Aorta (tissue), 5 donors: ENCODE measurements around the gene ARIH2. TPM values are rescaled to one million over a fixed set of nuclear protein-coding genes. Genes with fewer than 3 reads are reported as not detected.

Experiments used
- ATAC-seq: fragments of 200-7000 bp; cut with Tn5 transposase; one replicate; pipeline ENCODE4 v1.9.1; 2022; ENCODE audit warnings: moderate library complexity; ENCODE audit not compliant: low FRiP score
- DNase-seq, 2 donors: peaks; one replicate each; pipeline ENCODE4 v3.0.0-alpha.2; 2020
- H3K27ac ChIP-seq, 2 donors: one replicate each; pipeline ENCODE4 v1.5.1; 2013; ENCODE audit warnings: low read length in 2 of 2, mild to moderate bottlenecking in 2 of 2, moderate library complexity in 2 of 2, control low read depth in 1 of 2, inconsistent platforms in 1 of 2, low read depth in 1 of 2
- H3K27me3 ChIP-seq, 2 donors: one replicate each; pipeline ENCODE4 v1.6.1; 2013; ENCODE audit warnings: control low read depth in 1 of 2, low read length in 1 of 2, mild to moderate bottlenecking in 1 of 2, moderate library complexity in 1 of 2; ENCODE audit not compliant: insufficient read depth in 2 of 2, control insufficient read depth in 1 of 2
- H3K36me3 ChIP-seq, 2 donors: one replicate each; pipeline ENCODE4 v1.6.1; 2013; ENCODE audit warnings: control low read depth in 1 of 2, low read length in 1 of 2, mild to moderate bottlenecking in 1 of 2; ENCODE audit not compliant: insufficient read depth in 2 of 2, control insufficient read depth in 1 of 2
- H3K4me1 ChIP-seq, 2 donors: one replicate each; pipeline ENCODE4 v1.6.1; 2013; ENCODE audit warnings: low read length in 2 of 2, control low read depth in 1 of 2, mild to moderate bottlenecking in 1 of 2, moderate library complexity in 1 of 2; ENCODE audit not compliant: insufficient read depth in 2 of 2, control insufficient read depth in 1 of 2
- H3K4me3 ChIP-seq, 2 donors: one replicate each; pipeline ENCODE4 v1.5.1; 2013; ENCODE audit warnings: low read length in 2 of 2, control low read depth in 1 of 2, mild to moderate bottlenecking in 1 of 2
- H3K9me3 ChIP-seq: one replicate; pipeline ENCODE4 v1.6.1; 2013; ENCODE audit warnings: mild to moderate bottlenecking, low read length; ENCODE audit not compliant: control insufficient read depth
- WGBS, 2 donors: extraction: QIAGEN DNeasy Blood & Tissue Kit; methylation state at CpG; one replicate each; pipeline ENCODE4 v1.1.7; 2013; 5-methylcytosine and 5-hydroxymethylcytosine counted together
- intact Hi-C, 2 donors: fragments of 100-400 bp; cut with DNase I; formaldehyde crosslinking; loops; one replicate each; pipeline versions ENCODE4 v1.14.2 to v1.15.0; 2022
- polyA plus RNA-seq, 2 donors: library from polyadenylated mRNA; stranded (reverse); fragments of 200-250 nt; gene quantifications; one replicate each; pipeline ENCODE4 v1.2.3, GENCODE V29; 2013
- total RNA-seq, 2 donors: library from RNA; stranded (reverse); fragmentation: NEBNext Ultra II Directional; extraction: Animal tissue kit (Norgen Biotek cat#: 25700); gene quantifications; one replicate each; pipeline ENCODE4 v1.2.1, GENCODE V29; 2021
- donor health status: healthy with polysubstance abuse.
- donor health status: Bipolar disorder and iron deficiency.
- donor health status: DM: no; HTN: no; CAD: no.
- donor health status: DM: no; HTN: no; CAD: no.
- donor health status: DM: yes; HTN: yes; CAD: no.

The ARIH2 gene
- total and polyA plus RNA-seq, 4 donors, result 50.0 to 89.4 (median 67.9) TPM

DNA sequence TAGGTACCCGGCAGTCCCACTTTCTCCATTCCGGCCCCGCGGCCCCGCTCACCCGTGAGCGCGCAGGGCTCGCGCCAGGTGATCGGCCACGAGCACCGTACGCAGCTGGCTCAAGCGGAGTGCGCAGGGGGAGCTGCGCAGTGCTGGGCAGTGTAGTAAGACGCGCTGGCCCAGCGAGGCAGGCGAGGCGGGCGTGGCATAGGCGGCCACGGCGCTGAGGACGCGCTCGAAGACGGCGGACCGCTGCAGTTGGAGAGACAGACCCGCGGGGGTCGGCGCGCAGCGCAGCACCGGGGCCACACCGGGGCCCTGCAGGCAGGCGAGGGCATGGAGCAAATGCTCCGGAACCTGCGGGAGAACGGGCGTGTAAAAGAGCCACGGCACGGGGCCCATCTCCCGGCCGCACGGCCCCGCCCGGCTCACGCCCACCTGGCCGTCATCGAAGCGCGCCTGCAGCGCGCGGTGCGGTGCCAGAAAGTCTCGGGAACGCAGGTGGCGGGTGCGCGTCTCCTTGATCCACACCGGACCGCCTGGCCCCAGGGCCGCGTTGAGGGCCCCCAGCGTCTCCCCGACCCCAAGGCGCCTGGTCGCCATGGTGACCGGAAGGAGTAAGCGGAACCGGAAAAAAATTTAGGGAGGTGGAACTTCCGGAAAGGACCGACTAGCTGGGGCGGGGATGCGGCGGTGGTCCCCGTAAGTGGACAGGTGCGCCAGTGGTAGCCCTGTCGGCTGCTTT, 99.5 kb downstream of the ARIH2 start, which contains the start of gene DALRD3:
DALRD3 (minus strand) TSS at position 610 of the 736 bp plus-strand sequence; CDS start at position 594, 16 bp downstream.
- ATAC-seq (no peak), DNase-seq (peak; percentile 76 to 90)
- no peaks in the 10 kb centered on the region for H3K9me3 ChIP-seq
- H3K4me1 ChIP-seq, result no peaks in the 10 kb centered on the region
- intact Hi-C loops, result no loop called here
- peak within 1 kb of the TSS; percentile 73 to 74 for H3K4me3 ChIP-seq
- peak within 1 kb of the TSS in 1 of 2 donors; percentile 43 for H3K27ac ChIP-seq
- WGBS, 2 donors, result 0% methylated on average over 76 to 85 of the region's 85 CpGs
- peaks cover 0 to 4% of the 10 kb centered on the region in 2 donors for H3K36me3 ChIP-seq
- peaks cover 0 to 1% of the 10 kb centered on the region in 2 donors for H3K27me3 ChIP-seq

DNA sequence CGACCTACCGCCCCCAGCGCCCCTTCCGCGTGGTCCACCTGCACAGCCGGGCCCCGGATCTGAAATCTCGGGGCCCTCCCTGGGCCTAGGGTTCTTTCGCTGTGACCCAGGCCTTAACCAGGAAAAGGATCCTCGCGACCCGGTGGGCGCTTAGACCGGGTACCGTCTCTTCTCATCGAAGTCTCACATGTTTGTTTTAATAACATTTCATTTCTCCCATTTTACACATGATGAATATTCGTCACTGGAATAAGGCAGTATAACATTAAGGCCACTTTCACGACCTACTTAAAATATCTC, 100.0 kb downstream of the ARIH2 start:
- WGBS, 2 donors, result 2% methylated on average over 16 to 18 of the region's 18 CpGs
- Histone ChIP-seq H3K36me3 (peaks cover 0 to 4% of the 10 kb centered on the region in 2 donors), H3K4me1 (no peaks in the 10 kb centered on the region), H3K4me3 (peak overlapping the region; percentile 73 to 74), H3K9me3 (no peaks in the 10 kb centered on the region), H3K27ac (peak overlapping the region in 1 of 2 donors; percentile 41), H3K27me3 (peaks cover 0 to 1% of the 10 kb centered on the region in 2 donors)
- DNase-seq (no peak), ATAC-seq (no peak)
- intact Hi-C loops, result no loop called here

DNA sequence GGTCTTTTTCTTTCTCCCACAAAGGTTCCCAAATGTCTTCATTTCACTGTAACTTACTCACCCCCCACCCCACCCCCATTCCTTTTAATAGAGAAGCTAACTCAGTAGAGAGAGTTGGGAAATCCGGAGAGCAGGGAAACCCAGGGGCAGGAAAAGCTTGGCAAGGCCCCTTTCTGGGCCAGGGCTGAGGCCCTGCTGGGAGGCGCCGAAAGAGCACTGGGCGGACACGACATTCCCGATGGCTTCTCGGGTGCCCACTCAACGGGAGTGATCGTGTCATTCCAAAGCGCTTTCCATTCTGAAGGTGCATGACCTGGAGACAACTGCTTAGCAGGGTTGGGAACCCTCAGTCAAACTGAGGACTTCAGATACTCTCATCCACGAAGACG, 101.3 kb downstream of the ARIH2 start:
- 38 to 45% methylated on average over 12 of the region's 12 CpGs for WGBS, 2 donors
- intact Hi-C loops, result loop anchor here in 1 of 2 donors (5.0 kb wide), 1 partner anchor 33 kb away; no protein-coding TSS in a partner anchor
- DNase-seq (no peak), ATAC-seq (no peak)
- Histone ChIP-seq H3K36me3 (peaks cover 0 to 3% of the 10 kb centered on the region in 2 donors), H3K27ac (no peak overlapping the region), H3K4me3 (no peak overlapping the region), H3K4me1 (no peaks in the 10 kb centered on the region), H3K27me3 (peaks cover 0 to 1% of the 10 kb centered on the region in 2 donors), H3K9me3 (no peaks in the 10 kb centered on the region)

DNA sequence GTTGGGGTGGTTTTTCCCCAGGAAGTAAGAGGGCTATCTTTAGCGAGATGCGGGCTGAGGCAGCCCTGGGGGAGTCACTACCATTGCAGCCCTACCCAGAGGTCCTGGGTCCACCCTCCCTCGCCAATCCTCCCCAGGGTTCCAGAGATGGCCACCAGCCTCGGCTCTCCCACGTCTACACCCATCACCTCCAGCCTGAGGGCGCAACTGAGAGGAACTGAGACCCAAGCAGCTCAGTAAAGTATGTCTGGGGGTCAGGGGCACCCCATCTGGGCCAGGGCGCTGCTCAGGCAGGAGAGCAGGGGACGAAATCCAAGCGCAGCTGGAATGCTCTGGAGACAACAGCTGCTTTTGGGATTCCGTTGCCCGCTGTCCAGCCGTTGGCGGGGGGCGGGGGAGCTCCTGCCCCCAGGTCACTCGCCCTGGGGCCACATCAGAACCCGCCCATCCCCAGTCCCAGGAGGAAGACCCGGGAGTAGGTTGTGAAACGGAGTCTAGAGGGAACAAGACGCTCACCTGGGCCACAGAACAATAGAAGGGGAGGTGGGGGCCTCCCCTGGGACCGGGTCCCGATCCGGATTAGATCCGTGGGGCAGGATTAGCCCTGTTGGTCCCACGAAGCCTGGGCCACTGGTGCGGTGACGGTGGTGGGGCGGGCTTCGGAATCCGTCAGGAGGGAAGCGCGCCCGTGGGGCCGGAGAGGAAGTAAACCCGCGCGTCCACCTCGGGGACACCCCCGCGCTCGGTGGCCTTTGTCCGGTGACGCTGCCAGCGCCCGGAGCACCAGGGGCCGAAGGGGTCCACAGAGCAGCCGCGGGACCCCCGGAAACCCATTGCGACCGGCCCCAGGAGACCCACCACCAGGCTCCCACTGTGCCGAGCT, 101.9 kb downstream of the ARIH2 start:
- ATAC-seq (peak; percentile 24), DNase-seq (peak; percentile 81 to 88)
- Histone ChIP-seq H3K27me3 (peaks cover 0 to 1% of the 10 kb centered on the region in 2 donors), H3K27ac (peak overlapping the region; percentile 38 to 69), H3K4me3 (peak overlapping the region; percentile 12 to 48), H3K36me3 (peaks cover 0 to 5% of the 10 kb centered on the region in 2 donors), H3K4me1 (no peaks in the 10 kb centered on the region), H3K9me3 (no peaks in the 10 kb centered on the region)
- intact Hi-C loops, result loop anchor here in 1 of 2 donors (5.0 kb wide), 1 partner anchor 33 kb away; no protein-coding TSS in a partner anchor
- WGBS, 2 donors, result 1% methylated on average over 49 to 51 of the region's 51 CpGs

DNA sequence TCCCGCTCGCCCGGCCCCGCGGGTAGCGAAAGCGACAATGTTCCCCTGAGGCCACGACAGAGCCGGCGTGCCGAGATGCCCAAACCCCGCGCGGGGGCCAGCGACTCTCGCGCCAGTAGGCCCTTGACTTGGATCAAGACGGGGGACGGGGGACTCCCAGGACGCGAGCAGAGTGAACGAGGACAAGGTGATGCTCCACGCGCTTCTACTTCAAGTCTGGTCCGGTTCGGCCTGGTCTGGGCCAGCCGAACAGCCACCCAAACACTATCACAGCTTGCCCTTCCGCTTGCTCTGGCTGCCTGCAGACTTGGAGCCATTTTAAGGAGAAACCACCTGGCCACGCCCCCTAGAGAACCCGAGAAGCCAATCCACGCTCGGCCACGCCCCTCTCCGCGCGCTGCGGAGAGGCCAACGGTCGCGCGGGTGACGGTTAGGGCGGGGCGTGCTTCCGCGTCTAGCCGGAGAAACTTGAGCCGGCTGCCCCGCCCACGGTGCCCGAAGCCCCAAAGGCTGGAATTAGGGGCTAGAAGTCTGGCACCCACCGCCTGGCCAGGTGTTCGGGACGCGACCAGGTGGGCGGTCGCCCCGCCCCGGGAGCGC, 102.7 kb downstream of the ARIH2 start:
- ATAC-seq (peak; percentile 94), DNase-seq (peak; percentile 100)
- intact Hi-C loops, result loop anchor here in 1 of 2 donors (5.0 kb wide), 1 partner anchor 34 kb away; no protein-coding TSS in a partner anchor
- WGBS, 2 donors, result 0% methylated on average over 56 to 60 of the region's 60 CpGs
- H3K4me3 ChIP-seq, result peak overlapping the region; percentile 85 to 88
- H3K36me3 ChIP-seq, result peaks cover 0 to 5% of the 10 kb centered on the region in 2 donors
- peak overlapping the region; percentile 89 to 97 for H3K27ac ChIP-seq
- no peaks in the 10 kb centered on the region for H3K4me1 ChIP-seq
- H3K27me3 ChIP-seq, result peaks cover 0 to 1% of the 10 kb centered on the region in 2 donors
- no peaks in the 10 kb centered on the region for H3K9me3 ChIP-seq

DNA sequence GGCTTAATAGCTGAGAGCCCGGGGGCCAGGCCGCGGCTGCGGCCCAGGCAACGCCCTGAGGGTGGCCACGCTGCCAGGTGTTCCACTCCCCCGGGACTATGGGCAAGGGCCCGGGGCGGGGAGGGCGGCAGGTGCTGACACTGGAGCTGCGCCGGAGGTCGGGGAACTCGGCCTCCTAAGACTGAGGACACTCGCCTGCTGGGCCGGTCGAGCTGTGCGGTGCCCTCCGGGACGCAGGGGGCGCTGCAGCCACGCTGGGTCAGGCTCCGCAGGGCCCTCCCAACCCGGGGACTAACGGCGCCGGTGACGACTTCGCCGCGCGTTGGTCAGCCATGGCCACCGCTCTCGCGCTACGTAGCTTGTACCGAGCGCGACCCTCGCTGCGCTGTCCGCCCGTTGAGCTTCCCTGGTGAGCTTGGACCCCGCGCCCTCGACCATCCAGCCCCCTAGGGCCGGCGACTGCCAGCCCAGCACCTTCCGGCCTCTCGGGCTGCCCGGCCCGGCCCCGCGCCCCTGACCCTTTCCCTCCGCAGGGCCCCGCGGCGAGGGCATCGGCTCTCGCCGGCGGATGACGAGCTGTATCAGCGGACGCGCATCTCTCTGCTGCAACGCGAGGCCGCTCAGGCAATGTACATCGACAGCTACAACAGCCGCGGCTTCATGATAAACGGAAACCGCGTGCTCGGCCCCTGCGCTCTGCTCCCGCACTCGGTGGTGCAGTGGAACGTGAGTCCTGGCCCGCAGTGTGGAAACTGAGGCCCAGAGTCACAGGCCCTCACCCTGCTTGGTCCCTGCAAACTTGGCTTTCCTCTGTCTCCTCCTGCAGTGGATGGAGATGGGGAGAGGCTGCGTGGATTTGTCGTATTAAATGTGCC, 103.4 kb downstream of the ARIH2 start, which contains the start of gene NDUFAF3:
NDUFAF3 (plus strand) TSS at position 309 of the 875 bp plus-strand sequence; CDS start at position 333, 24 bp downstream.
- intact Hi-C loops, result loop anchor here in 1 of 2 donors (5.0 kb wide), 1 partner anchor 35 kb away; no protein-coding TSS in a partner anchor
- DNase-seq (peak; percentile 96 to 98), ATAC-seq (peak; percentile 94)
- H3K4me1 ChIP-seq, result no peaks in the 10 kb centered on the region
- peaks cover 0 to 5% of the 10 kb centered on the region in 2 donors for H3K36me3 ChIP-seq
- WGBS, 2 donors, result 0 to 1% methylated on average over 83 of the region's 83 CpGs
- H3K4me3 ChIP-seq, result peak within 1 kb of the TSS; percentile 85 to 88
- peaks cover 0 to 1% of the 10 kb centered on the region in 2 donors for H3K27me3 ChIP-seq
- no peaks in the 10 kb centered on the region for H3K9me3 ChIP-seq
- H3K27ac ChIP-seq, result peak within 1 kb of the TSS; percentile 94 to 97

DNA sequence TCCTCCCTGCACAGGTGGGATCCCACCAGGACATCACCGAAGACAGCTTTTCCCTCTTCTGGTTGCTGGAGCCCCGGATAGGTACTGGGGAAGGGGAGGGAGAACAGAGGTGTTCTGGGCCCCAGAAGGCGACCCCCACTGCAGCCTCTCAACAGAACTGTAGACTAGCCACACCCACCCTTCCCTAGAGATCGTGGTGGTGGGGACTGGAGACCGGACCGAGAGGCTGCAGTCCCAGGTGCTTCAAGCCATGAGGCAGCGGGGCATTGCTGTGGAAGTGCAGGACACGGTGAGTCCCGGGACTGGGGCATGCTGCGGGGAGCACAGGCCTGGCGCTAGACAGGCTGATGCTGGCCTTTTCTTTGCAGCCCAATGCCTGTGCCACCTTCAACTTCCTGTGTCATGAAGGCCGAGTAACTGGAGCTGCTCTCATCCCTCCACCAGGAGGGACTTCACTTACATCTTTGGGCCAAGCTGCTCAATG, 104.1 kb downstream of the ARIH2 start:
- peaks cover 0 to 5% of the 10 kb centered on the region in 2 donors for H3K36me3 ChIP-seq
- intact Hi-C loops, result loop anchor here in 1 of 2 donors (5.0 kb wide), 1 partner anchor 35 kb away; no protein-coding TSS in a partner anchor
- H3K4me1 ChIP-seq, result no peaks in the 10 kb centered on the region
- ATAC-seq, result no peak
- H3K27me3 ChIP-seq, result peaks cover 0 to 1% of the 10 kb centered on the region in 2 donors
- peak overlapping the region; percentile 83 to 85 for H3K4me3 ChIP-seq
- 25 to 29% methylated on average over 11 to 12 of the region's 12 CpGs for WGBS, 2 donors
- peak overlapping the region in 1 of 2 donors; percentile 97 for H3K27ac ChIP-seq
- no peaks in the 10 kb centered on the region for H3K9me3 ChIP-seq
- peak in 1 of 2 donors; percentile 76 for DNase-seq
